GM18511 (cell line): Measurements from ENCODE around the gene SLC17A1.

Experiments used
- ATAC-seq: cut with Tn5 transposase; IDR thresholded peaks from one replicate; pipeline ENCODE4 v1.9.1; 2021; ENCODE audit warnings: mild to moderate bottlenecking, moderate library complexity; ENCODE audit not compliant: unreplicated experiment

Gene SLC17A1

DNA sequence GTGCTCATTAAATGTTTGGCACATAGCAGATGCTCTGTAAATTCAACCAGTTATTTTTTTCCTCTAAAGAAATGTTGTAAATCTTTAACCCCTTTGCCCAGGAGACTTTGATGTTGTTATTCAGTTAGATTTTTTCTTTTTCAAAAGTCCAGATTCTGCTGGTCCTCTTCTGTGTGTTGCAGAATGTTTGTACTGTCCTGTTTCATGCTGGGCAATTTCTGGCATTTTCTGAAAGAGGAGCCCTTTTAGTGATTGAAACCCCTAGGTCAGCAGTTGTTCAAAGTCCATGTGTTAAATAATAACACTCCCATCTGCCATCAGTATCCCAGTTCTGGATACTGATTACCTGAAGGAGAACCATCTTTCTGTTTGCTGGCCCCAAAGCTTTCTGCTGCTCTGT lies 1.3 kb upstream of the SLC17A1 start:
- ATAC-seq, result no peak

DNA sequence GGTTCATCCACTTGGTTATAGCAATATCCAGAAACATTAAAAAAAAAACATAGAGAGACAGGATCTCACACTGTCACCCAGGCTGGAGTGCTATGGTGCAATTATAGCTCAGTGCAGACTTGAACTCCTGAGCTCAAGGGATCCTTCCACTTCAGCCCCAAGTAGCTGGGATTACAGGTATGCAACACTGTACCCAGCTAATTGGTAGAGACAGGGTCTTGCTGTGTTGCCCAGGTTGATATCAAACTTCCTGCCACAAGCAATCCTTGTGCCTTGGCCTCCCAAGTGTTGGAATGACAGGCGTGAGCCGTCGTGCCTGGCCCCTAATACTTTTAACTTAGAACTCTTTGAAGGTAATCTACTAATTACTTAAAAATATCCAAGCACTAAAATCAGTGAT lies 818 bp upstream of the SLC17A1 start:
- no peak for ATAC-seq

DNA sequence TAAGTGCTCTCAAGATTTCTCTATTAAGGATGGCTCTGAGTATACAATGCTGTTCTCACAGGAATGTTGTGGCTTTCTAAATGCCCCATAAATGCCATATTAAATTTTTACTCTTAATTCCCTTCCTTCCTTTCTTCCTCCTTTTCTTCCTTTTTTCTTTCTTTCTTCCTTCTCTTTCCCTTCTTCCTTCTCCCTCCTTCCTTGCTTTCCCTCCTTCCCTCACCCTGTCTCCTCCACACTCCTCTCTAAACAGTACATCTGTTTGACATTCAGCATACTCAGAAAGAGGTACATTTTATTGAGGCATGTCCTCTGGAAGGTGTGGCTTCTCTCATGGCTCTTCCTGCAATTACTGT lies 433 bp upstream of the SLC17A1 start:
- no peak for ATAC-seq

DNA sequence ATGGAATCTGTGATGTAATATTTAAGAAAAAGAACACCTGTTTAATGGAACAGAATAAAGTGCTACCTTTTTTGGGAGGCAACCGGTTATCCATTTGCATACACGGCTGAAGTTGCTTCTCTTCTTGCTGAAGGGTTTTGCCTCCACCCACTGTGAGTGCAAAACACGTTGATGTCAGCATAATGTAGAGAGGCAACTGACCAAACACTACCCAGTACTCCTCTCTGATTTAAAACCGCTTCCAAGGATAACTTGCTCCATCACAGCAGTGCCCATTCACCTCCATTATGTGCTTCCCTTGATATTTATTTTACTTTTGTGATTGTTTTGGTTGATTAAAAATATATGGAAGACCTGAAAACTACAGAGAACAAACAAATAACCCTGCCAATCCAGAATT lies 1.4 kb downstream of the SLC17A1 start:
- no peak for ATAC-seq

DNA sequence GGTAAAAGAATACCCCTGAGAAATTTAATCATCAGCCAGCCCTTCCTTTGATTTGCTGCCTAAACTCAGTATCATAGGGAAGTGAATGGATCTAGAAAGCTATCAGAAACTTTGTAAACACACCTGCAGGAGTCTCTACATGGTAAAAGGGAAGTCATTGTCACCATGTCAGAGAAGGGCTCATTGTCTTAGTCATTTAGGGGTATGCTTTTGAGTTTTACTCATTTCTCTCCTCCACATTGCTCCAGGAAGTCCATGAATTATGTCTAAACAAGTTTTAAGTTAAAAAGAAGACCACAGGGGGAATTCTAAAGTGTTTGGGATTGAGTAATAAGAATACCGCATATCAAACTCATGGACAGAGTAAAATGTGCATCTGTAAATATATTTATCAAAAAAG lies 2.5 kb downstream of the SLC17A1 start:
- no peak for ATAC-seq

DNA sequence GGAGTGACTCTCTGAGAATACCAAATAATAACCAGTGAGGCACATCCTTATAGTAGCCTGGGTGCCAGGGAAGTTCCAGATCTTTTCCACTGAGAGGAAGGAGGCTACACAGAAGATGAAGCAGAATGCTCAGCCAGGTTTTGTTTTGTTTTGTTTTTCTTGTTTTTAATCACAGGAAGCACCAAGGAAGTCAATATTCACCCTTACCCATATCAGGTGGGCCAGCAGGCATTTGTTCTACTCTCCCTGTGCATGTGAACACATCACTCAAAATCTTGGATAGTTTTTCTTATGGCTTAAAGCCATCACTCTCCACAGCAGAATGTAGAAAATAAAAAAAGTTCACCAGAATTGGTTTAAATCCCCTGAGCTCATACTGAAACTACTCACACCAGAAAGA lies 10.5 kb downstream of the SLC17A1 start:
- ATAC-seq, result no peak

DNA sequence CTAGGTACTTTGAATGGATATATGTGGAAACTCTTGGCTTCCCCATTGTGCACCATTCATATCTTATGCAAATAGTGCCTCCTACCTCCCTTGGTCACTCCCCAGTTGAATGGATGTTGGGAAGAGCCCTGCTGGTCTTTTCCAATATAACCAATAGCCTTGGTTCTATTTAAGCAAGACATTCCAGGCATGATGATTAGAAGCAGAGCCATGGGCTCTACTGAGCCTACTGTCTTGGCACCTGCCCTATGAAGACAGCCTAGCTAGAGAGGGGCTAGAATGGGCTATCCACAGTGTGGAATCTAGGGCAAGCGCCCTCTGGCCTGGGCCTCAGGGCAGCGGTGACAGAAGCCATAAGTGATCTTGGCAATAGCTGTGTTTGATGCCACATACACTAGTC lies 15.6 kb downstream of the SLC17A1 start:
- no peak for ATAC-seq

DNA sequence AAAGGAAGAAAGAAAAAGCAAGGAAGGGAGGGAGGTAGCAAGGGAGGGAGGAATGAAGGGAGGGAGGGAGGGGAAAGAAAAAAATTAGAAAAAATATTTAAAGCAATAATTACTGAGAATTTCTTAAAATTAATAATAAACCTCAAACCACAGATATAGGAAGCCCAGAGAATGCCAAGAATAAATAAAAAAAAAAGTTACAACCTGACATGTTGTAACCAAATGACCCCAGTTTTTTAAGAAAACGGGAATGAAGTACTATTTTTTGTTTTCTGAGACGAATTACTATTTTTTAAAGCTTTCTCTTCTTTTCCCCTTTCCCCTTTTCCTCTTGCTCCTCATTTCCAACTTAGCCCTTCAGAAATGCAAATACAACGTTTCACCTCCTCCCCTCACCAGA lies 16.7 kb downstream of the SLC17A1 start:
- ATAC-seq, result no peak

DNA sequence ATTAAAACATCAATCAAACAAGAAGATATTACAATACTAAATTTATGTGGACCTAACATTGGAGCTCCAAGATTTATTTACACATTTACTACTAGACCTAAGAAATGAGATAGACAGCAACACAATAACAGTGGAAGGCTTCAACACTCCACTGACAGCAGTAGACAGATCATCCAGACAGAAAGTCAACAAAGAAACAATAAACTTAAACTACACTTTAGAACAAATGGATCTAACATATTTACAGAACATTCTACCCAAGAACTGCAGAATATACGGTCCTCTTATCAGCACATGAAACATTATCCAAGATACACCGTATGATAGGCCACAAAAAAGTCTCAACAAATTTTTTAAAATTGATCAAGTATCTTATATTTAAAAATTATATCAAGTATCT lies 27.0 kb downstream of the SLC17A1 start:
- ATAC-seq, result no peak

DNA sequence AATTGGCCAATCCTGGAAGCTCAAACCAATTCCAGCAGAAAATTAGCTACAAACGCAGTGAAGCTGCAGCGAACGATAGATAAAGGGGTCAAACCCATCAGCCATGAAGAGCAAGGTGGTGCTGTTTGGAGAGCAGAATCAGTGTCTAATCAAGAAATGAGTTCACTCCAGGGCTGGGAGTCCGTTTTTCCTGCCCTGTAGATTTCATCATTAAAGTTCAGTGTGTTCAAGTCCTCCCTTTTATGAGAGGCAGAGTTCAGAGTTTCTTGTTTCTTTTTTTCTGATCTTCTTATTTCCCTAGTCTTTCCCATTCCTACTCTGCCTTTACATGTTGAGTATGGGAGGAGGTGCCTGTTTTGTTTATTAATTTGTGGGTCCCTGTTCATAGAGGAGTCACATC lies 30.4 kb downstream of the SLC17A1 start:
- no peak for ATAC-seq

DNA sequence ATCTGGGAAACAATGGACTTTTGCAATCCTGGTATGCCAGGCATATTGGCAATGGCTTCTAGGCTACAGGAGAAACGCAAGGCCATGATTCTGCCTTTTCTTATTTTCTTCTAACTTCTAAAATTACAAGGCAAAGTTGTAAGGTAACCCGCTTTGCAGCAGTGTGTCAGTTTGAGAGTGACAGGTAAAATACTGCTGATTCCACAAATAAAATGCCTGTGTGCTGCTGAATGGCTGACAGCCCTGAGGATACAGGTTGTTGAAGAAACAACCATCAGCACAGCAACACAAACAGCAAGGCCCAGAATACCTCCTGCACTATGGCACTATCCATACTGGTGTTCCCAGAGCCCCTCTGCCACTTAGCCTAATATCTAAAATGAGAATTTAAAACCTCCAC lies 37.1 kb downstream of the SLC17A1 start:
- no peak for ATAC-seq

DNA sequence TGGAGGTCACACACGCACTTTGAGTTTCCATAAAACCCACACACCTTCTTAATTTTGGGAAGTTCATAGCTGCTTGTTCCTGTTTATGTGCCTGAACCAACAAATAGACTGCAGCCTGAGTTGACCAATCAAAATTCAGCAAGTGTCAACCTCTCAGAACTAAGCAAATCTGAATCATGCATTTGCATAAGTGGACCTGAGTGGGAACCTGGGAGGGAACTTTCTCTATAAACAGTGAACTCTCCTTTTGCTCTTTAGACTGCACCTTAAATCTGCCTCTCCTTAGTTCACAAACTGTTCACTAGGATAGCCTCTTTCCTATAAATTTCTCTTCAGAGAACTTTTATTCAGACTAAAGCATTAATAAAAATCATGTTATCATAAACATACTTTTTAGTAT lies 37.9 kb downstream of the SLC17A1 start:
- no peak for ATAC-seq

DNA sequence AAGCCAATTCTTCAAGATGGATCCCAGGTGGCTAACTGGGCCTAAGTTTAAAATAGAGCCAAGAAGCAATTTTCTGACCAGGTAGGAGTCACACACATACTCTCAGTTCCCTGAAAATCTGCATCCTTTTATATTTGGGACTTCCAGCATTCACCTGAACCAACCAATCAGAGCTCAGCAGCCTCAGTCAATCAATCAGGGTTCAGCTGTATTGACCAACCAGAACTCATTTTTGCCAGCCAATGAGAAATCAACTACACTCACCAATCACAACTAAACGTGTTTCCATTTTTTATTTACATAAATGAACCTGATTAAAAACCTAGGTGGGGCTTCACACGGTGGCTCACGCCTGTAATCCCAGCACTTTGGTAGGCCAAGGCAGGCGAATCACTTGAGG lies 39.8 kb downstream of the SLC17A1 start:
- no peak for ATAC-seq

DNA sequence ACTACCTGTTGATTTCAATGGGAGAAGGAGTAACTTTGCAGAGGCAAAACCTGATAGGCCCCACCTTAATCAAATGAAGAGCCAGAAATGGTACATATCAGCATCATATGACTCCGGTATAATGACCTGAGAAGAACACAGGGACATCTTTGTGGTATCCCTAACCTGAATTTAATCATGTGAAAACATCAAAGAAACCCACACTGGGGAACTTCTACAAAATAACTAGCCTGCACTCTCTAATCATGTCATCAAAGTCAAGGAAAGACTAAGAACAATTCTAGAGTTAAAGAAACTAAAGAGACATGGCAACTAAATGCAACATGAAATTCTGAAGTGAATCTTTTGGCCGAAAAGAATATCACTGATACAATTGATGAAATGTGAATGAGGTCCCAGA lies 42.4 kb downstream of the SLC17A1 start:
- no peak for ATAC-seq

DNA sequence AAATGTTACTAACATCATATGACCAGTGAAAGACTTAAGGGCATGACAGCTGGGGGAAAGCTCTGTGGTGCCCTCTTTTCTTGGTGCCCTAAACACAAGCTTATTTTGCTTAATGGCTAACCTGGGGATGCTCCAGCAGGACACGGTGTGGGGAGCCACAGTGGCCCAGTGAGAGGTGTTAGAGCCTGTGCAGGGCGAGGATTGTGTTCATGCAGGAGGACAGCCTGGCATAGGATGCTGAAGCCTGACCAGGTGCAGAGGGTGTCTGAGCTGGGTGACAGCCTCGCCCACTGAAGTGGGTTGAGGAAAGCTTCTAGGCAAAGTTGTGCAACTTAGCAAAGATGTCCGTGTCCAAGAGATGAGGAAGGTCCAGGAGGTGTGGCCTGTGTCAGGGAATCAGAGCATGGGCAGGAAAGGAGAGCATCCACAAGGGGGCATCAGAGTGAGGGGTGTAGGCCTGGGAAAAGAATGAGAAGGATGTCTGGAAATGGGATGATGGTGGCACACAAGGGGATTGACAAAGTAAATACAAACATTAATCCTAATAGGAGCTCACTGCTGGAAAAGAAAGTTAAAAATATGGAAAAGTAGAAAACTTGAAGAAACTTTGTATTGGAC lies 43.4 kb downstream of the SLC17A1 start:
- ATAC-seq, result no peak

DNA sequence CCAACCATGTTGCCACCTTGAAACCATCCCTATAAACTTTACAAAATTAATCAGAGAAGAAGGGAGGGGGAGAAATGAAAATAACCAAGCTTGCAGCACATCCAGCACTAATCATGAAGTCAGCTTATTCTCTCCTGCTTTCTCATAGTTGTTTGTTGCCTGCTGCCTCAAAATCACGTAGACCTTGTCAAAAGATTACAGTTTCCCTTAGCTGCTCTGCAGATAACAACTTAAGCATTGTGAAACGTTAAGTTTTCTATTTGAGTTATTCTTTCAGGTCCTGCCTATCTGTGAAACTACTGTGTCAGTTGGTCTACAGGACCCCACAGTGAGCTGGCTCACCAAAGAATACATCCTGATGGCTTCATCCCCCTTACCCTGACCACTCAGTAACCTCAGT lies 44.4 kb downstream of the SLC17A1 start:
- no peak for ATAC-seq

DNA sequence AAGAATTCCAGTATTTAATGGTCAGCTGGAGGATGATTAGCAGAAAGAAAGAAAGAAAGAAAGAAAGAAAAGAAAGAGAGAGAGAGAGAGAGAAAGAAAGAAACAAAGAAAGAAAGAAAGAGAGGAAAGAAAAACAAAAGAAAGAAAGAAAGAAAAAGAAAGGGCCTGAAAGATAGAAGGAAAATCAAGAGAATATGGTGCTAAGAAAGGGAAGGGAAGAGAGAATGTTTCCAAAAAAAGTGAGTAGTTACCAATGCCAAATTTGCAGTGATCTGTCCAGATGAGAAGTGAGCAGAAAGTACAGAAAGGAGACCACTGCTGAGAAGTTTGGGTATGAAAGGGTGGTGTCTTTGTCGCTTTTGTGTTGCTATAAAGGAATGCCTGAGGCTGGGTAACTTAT lies 50.7 kb downstream of the SLC17A1 start:
- no peak for ATAC-seq

DNA sequence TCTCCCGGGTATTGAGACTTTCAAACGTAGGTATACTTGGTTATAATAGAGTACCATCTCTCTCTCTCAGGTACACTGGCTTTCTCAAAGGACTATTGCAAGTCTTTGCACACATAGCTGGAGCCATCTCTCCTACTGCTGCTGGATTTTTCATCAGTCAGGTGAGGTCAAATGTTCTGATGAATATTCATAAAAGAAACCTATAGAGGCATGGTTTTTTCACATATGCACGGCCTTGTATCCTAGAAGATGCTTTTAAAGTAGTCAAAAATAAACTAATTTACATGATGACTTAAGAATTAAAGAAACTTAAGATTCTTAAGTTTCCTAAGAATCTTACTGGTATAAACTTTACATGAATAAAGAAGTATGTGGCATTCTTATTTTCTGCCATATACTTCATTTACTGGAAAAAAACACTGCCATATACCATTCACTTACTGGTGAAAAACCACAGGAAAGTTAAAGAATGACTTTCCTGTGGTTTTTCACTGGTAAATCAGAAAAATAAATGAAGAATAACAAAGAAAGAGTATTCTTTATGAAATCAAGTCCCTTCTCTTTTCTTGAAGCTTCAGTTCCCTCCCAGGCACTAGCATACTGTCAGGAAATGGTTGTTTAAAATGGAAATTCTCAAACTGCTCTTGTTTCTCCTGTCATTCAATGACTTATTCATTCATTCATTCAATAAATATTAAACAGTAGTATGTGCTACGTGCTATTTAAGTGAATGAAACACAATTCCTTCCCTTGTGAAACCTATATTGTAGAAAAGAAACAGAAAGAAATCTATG lies 53.8 kb downstream of the SLC17A1 start:
- no peak for ATAC-seq

DNA sequence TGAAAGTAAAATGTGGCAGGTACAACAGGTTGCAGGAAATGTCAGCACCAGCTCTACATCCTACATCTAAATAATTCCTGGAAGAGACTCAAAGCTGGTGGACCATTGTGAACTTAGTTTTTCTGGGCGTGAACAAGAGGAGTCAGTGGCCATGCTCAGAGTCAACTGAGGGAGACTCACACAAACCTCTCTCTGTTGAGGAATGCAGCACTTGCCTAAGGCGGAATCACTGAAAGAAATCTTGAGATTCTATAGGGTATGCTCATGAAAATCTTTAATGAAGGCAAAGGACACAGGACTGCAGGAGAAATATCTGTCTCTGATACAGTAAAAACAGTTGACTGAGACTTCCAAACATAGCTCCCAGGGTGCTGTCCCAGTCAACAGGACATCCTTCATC lies 54.8 kb downstream of the SLC17A1 start:
- ATAC-seq, result no peak

DNA sequence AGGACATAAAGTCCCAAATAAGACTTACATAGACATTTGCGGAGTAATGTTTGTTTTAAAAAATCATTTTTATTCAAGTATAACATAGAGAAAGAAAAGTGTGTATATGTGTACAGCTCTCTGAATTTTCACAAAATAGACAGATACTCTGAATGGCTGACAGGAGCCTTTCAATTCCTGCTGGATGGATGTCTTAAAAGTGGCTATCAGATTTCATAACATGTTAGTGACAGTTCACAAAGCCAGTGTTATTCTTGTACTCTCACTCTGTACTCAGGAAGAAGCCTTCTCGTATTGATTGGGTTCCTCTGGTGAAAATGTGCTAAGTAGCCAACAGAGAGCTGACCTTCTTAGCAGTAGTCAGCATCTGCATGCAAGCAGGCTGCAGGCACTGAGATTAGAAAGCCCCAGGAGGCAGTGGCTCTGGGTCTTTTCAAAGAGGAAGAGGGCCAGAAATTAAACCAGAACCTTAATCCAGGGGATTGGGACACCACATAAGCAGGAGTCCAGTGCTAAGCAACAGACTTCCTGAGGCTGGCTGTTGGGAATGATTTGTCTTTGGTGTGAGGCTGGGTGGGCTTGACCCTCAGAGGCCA lies 57.6 kb downstream of the SLC17A1 start:
- ATAC-seq, result no peak

DNA sequence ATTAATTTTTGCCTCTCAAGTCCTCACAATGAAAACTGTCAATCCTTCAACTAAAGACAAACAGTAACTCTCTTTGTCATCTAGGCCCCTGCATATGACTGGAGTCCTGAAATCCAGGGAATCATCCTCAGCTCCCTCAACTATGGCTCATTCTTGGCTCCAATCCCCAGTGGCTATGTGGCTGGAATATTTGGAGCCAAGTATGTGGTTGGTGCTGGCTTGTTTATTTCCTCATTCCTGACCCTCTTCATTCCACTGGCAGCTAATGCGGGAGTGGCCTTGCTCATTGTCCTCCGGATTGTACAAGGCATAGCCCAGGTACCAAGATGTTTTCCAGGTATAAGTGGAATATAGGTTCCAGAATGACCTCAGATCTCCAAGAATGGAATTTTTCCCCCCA lies 61.9 kb downstream of the SLC17A1 start:
- no peak for ATAC-seq

DNA sequence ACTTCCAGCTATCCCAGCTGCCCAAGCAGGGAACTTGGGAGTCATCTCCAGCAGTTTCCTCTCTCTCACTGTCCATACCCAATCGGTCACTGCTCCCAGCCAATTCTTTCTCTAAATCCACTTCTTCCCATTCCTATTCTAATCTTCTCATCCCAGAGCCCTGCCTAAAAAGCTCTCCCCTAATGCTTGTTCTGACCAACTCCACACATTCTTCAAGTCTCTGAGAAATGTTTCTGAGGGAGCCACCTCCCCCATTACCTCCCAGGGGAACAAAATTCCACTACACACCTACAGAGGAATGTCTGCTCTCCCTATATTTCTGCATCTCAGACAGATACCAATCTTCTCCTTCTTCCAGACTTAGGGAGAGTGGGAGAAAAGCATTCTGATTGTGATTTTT lies 63.3 kb downstream of the SLC17A1 start:
- no peak for ATAC-seq

DNA sequence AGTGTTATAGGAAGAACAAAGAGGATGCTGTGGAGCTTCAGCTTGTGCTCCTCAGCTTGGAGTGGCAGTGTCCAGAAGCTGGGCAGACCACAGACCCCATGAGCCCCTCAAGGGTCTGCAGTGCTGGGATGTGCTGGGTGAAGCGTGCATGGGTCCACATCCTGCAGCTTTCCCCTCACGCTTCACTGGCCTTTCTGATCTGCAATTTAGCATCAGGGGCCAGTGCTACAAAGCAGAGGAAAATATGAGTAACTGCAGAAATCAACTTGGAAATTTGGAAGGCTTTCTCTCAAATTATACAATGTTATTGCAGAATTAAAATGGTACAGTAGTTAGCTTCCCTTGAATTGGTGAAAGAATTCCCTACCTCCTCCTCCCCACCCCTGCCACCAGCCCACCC lies 67.2 kb downstream of the SLC17A1 start:
- no peak for ATAC-seq
